Measurements from ENCODE around the gene M1AP.

The M1AP gene

GRCh38 chr2:74559912-74560311, 88.2 kb downstream of the M1AP start:
- Histone ChIP-seq H3K4me2 (ENCODE audit: low read depth, low read length) (no peak overlapping the region), H3K27me3 (replicated peaks; ENCODE audit: insufficient read depth, low read length) (no peaks in the 10 kb centered on the region; the same call in 1 of the 2 replicates)

GRCh38 chr2:74558284-74559230, 89.6 kb downstream of the M1AP start:
- TF ChIP-seq CTCF (IDR thresholded peaks at IDR 0.05; ENCODE audit: low read length): no peak
- no peak for TF ChIP-seq EZH2 (optimal IDR thresholded peaks at IDR 0.05; ENCODE audit: low read depth, low read length)
- no peak for TF ChIP-seq EZH2phosphoT487 (IDR thresholded peaks at IDR 0.05; ENCODE audit: low read length)
- peaks cover 9% of the 10 kb centered on the region; the same call in 1 of the 2 replicates for H3K79me2 ChIP-seq (ENCODE audit: low read length)
- H3K36me3 ChIP-seq (replicated peaks; ENCODE audit: insufficient read depth, low read length): 0 out of 2 replicates have a peak, but pooled peaks cover 2% of the 10 kb centered on the region
- no peaks in the 10 kb centered on the region; the same call in 1 of the 2 replicates for H3K27me3 ChIP-seq (replicated peaks; ENCODE audit: insufficient read depth, low read length)
- DNase-seq: no peak
- H3K27ac ChIP-seq (ENCODE audit: low read length): no peak overlapping the region
- no peak overlapping the region for H3K4me3 ChIP-seq (ENCODE audit: low read length)
- H3K9ac ChIP-seq (ENCODE audit: low read length): no peak overlapping the region
- H3K9me3 ChIP-seq (replicated peaks; ENCODE audit: insufficient read depth, low read length): no peaks in the 10 kb centered on the region
- no peaks in the 10 kb centered on the region for H3F3A ChIP-seq (ENCODE audit: insufficient read depth, low read length)
- no peak overlapping the region for H2AFZ ChIP-seq (ENCODE audit: low read length)
- H3K9me2 ChIP-seq (replicated peaks; ENCODE audit: insufficient read depth, low read length): no peaks in the 10 kb centered on the region
- peaks cover 2% of the 10 kb centered on the region; the same call in 1 of the 2 replicates for H3K4me1 ChIP-seq (ENCODE audit: low read length)
- H4K20me1 ChIP-seq (ENCODE audit: insufficient read depth, low read length): no peaks in the 10 kb centered on the region
- no peak overlapping the region for H3K4me2 ChIP-seq (ENCODE audit: low read depth, low read length)

More at GRCh38 chr2:74559912-74560311, 88.2 kb downstream of the M1AP start:
- Histone ChIP-seq H3K4me3 (ENCODE audit: low read length) (no peak overlapping the region), H4K20me1 (ENCODE audit: insufficient read depth, low read length) (no peaks in the 10 kb centered on the region), H3K79me2 (ENCODE audit: low read length) (peaks cover 7% of the 10 kb centered on the region; the same call in 1 of the 2 replicates), H3F3A (ENCODE audit: insufficient read depth, low read length) (no peaks in the 10 kb centered on the region), H3K4me1 (ENCODE audit: low read length) (no peaks in the 10 kb centered on the region), H3K9me3 (replicated peaks; ENCODE audit: insufficient read depth, low read length) (no peaks in the 10 kb centered on the region), H3K27ac (ENCODE audit: low read length) (no peak overlapping the region), H3K9ac (ENCODE audit: low read length) (no peak overlapping the region), H2AFZ (ENCODE audit: low read length) (no peak overlapping the region), H3K9me2 (replicated peaks; ENCODE audit: insufficient read depth, low read length) (no peaks in the 10 kb centered on the region), H3K36me3 (replicated peaks; ENCODE audit: insufficient read depth, low read length) (0 out of 2 replicates have a peak, but pooled peaks cover 2% of the 10 kb centered on the region)
- TF ChIP-seq EZH2phosphoT487 (IDR thresholded peaks at IDR 0.05; ENCODE audit: low read length) (no peak), EZH2 (optimal IDR thresholded peaks at IDR 0.05; ENCODE audit: low read depth, low read length) (no peak), CTCF (IDR thresholded peaks at IDR 0.05; ENCODE audit: low read length) (no peak)
- no peak for DNase-seq

- Histone ChIP-seq H2AFZ (ENCODE audit: low read length) (no peak overlapping the region), H3K4me3 (ENCODE audit: low read length) (no peak overlapping the region), H3K9me2 (replicated peaks; ENCODE audit: insufficient read depth, low read length) (no peaks in the 10 kb centered on the region), H3K27me3 (replicated peaks; ENCODE audit: insufficient read depth, low read length) (no peaks in the 10 kb centered on the region; the same call in 1 of the 2 replicates), H3K4me2 (ENCODE audit: low read depth, low read length) (no peak overlapping the region), H3K27ac (ENCODE audit: low read length) (no peak overlapping the region), H3K36me3 (replicated peaks; ENCODE audit: insufficient read depth, low read length) (0 out of 2 replicates have a peak, but pooled peaks cover 2% of the 10 kb centered on the region), H3K79me2 (ENCODE audit: low read length) (peaks cover 9% of the 10 kb centered on the region; the same call in 1 of the 2 replicates), H3K4me1 (ENCODE audit: low read length) (peaks cover 3% of the 10 kb centered on the region; the same call in 1 of the 2 replicates), H4K20me1 (ENCODE audit: insufficient read depth, low read length) (no peaks in the 10 kb centered on the region), H3K9ac (ENCODE audit: low read length) (no peak overlapping the region), H3F3A (ENCODE audit: insufficient read depth, low read length) (no peaks in the 10 kb centered on the region), H3K9me3 (replicated peaks; ENCODE audit: insufficient read depth, low read length) (no peaks in the 10 kb centered on the region)
- no peak for DNase-seq
- TF ChIP-seq EZH2phosphoT487 (IDR thresholded peaks at IDR 0.05; ENCODE audit: low read length) (no peak), EZH2 (optimal IDR thresholded peaks at IDR 0.05; ENCODE audit: low read depth, low read length) (no peak), CTCF (IDR thresholded peaks at IDR 0.05; ENCODE audit: low read length) (no peak)
Measured at GRCh38 chr2:74556831-74557370, 91.2 kb downstream of the M1AP start.

Data from MM.1S (cell line).